ELR (cell line): ENCODE results near the gene C2.

ENCODE experiments used
- DNase-seq: peaks from one replicate; pipeline ENCODE4 v3.0.0-alpha.2; 2015; ENCODE audit warnings: low read depth

Gene C2

GRCh38 chr6:31927242-31927862 lies at the start of gene C2:
TSS of gene C2 (plus strand) at chr6:31927717. CDS start at chr6:31927753, 36 bp downstream.
- DNase-seq = no peak

- DNase-seq = no peak
Measured at GRCh38 chr6:31878222-31878621, 49.3 kb upstream of the C2 start.

- DNase-seq = no peak
Measured at GRCh38 chr6:31878726-31879125, 48.8 kb upstream of the C2 start, which contains the start of gene SLC44A4. TSS of gene SLC44A4 (minus strand) at chr6:31878997. CDS start at chr6:31878980, 17 bp downstream.

GRCh38 chr6:31879143-31879542 lies 48.4 kb upstream of the C2 start:
- DNase-seq = no peak

GRCh38 chr6:31879901-31880300 lies 47.6 kb upstream of the C2 start:
- DNase-seq = no peak

- DNase-seq = no peak
Measured at GRCh38 chr6:31880616-31881015, 46.9 kb upstream of the C2 start.

GRCh38 chr6:31881136-31881859 lies 46.2 kb upstream of the C2 start:
- DNase-seq = no peak

- DNase-seq = peak; percentile 56
Measured at GRCh38 chr6:31882344-31882743, 45.2 kb upstream of the C2 start.

GRCh38 chr6:31883676-31884075 lies 43.8 kb upstream of the C2 start:
- no peak for DNase-seq

GRCh38 chr6:31884528-31885035 lies 42.9 kb upstream of the C2 start:
- no peak for DNase-seq

GRCh38 chr6:31886541-31886991 lies 41.0 kb upstream of the C2 start:
- DNase-seq = no peak

GRCh38 chr6:31887173-31888007 lies 40.1 kb upstream of the C2 start:
- no peak for DNase-seq

GRCh38 chr6:31888276-31889258 lies 39.0 kb upstream of the C2 start:
- peak; percentile 52 for DNase-seq

- DNase-seq = no peak
Measured at GRCh38 chr6:31889331-31889972, 38.1 kb upstream of the C2 start.

- DNase-seq = no peak
Measured at GRCh38 chr6:31892821-31893220, 34.7 kb upstream of the C2 start.

- no peak for DNase-seq
Measured at GRCh38 chr6:31896493-31896855, 31.0 kb upstream of the C2 start.

- no peak for DNase-seq
Measured at GRCh38 chr6:31896856-31897611, 30.5 kb upstream of the C2 start.

GRCh38 chr6:31897612-31898382 lies 29.7 kb upstream of the C2 start, which contains the start of gene EHMT2:
TSS of gene EHMT2 (minus strand) at chr6:31897698. CDS start at chr6:31897677, 21 bp downstream.
- DNase-seq = peak; percentile 89

GRCh38 chr6:31898383-31899011 lies 29.0 kb upstream of the C2 start:
- peak; percentile 71 for DNase-seq
